IMR-90 (cell line): ENCODE data around the gene FALEC. TPM values are rescaled to one million over a fixed set of nuclear protein-coding genes. Genes with fewer than 3 reads are reported as not detected.
A peak's percentile ranks its signal among the peaks of the same experiment; 100 is the strongest.

Experiments used
- ATAC-seq: fragments of 200-7000 bp; cut with Tn5 transposase; 2 replicates; pipeline ENCODE4 v1.9.1; 2020; ENCODE audit warnings: low read depth, mild to moderate bottlenecking, moderate library complexity
- BruUV-seq: library from RNA; stranded (reverse); fragments of 400-500 nt; replicated peaks from 2 replicates; lab custom pipeline; 2021; lab: Mats Ljungman, UMichigan
- CTCF ChIA-PET: fragments of 300-600 bp; formaldehyde crosslinking; extraction: SDS; loops from one replicate; lab custom pipeline; 2021; ENCODE audit warnings: antibody characterized with exemption; lab: Yijun Ruan, JAX
- POLR2A ChIA-PET: fragments of 300-600 bp; sonication (Branson Sonifier 250); formaldehyde crosslinking; loops from one replicate; lab custom pipeline; 2022; ENCODE audit warnings: antibody characterized with exemption; ENCODE audit not compliant: unreplicated experiment; lab: Charles Lee
- DNase-seq: peaks from one replicate; pipeline ENCODE4 v3.0.0; 2013
- H2AFZ ChIP-seq: replicated peaks from 2 replicates; pipeline ENCODE3; 2013; ENCODE audit warnings: low read length, mild to moderate bottlenecking; ENCODE audit not compliant: poor library complexity
- H2AK5ac ChIP-seq: 2 replicates; pipeline ENCODE4 v1.6.1; 2013; ENCODE audit warnings: low read depth, low read length, inconsistent platforms
- H2AK9ac ChIP-seq: replicated peaks from 2 replicates; pipeline ENCODE3; 2013; ENCODE audit warnings: mild to moderate bottlenecking, low read depth, low read length, moderate library complexity; ENCODE audit not compliant: poor library complexity
- H2BK120ac ChIP-seq: 2 replicates; pipeline ENCODE4 v1.6.1; 2013; ENCODE audit warnings: low read depth, low read length, inconsistent platforms
- H2BK15ac ChIP-seq: 3 replicates; pipeline ENCODE4 v1.6.1; 2013; ENCODE audit warnings: low read depth, low read length, inconsistent platforms
- H2BK20ac ChIP-seq: 2 replicates; pipeline ENCODE4 v1.6.1; 2013; ENCODE audit warnings: low read depth, mild to moderate bottlenecking, inconsistent platforms, low read length, moderate library complexity
- H2BK5ac ChIP-seq: 2 replicates; pipeline ENCODE4 v1.6.1; 2013; ENCODE audit warnings: mild to moderate bottlenecking, low read depth, low read length, inconsistent platforms; ENCODE audit not compliant: poor library complexity, severe bottlenecking
- H3K14ac ChIP-seq: replicated peaks from 2 replicates; pipeline ENCODE4 v1.6.1; 2013; ENCODE audit warnings: low read depth, low read length, inconsistent platforms
- H3K18ac ChIP-seq: 2 replicates; pipeline ENCODE4 v1.6.1; 2013; ENCODE audit warnings: low read depth, low read length, control low read depth
- H3K23ac ChIP-seq: 2 replicates; pipeline ENCODE4 v1.6.1; 2013; ENCODE audit warnings: low read depth, low read length, inconsistent platforms
- H3K27ac ChIP-seq: 2 replicates; pipeline ENCODE4 v1.5.1; 2013; ENCODE audit warnings: mild to moderate bottlenecking, control low read depth, low read length; ENCODE audit not compliant: insufficient read depth
- H3K27me3 ChIP-seq: 2 replicates; pipeline ENCODE4 v1.6.1; 2013; ENCODE audit warnings: low read length; ENCODE audit not compliant: control insufficient read depth, insufficient read depth
- H3K36me3 ChIP-seq: 2 replicates; pipeline ENCODE4 v1.6.1; 2013; ENCODE audit warnings: low read length, mixed read lengths; ENCODE audit not compliant: control insufficient read depth, insufficient read depth
- H3K4ac ChIP-seq: 2 replicates; pipeline ENCODE4 v1.6.1; 2013; ENCODE audit warnings: low read depth, low read length, inconsistent platforms
- H3K4me1 ChIP-seq: 2 replicates; pipeline ENCODE4 v1.6.1; 2013; ENCODE audit warnings: low read length, mixed read lengths; ENCODE audit not compliant: control insufficient read depth, insufficient read depth
- H3K4me2 ChIP-seq: 2 replicates; pipeline ENCODE4 v1.6.1; 2013; ENCODE audit warnings: low read depth, mild to moderate bottlenecking, control low read depth, low read length, moderate library complexity
- H3K4me3 ChIP-seq: 2 replicates; pipeline ENCODE4 v1.5.1; 2013; ENCODE audit warnings: low read depth, mild to moderate bottlenecking, control low read depth, low read length, moderate library complexity; ENCODE audit not compliant: insufficient read depth
- H3K56ac ChIP-seq: 2 replicates; pipeline ENCODE4 v1.6.1; 2013; ENCODE audit warnings: low read length, inconsistent platforms; ENCODE audit not compliant: insufficient read depth; ENCODE audit errors: extremely low read depth
- H3K79me1 ChIP-seq, 2 experiments: 2 replicates each; pipeline ENCODE4 v1.6.1; 2013; ENCODE audit warnings: low read length in 2 of 2, inconsistent platforms in 1 of 2, low read depth in 1 of 2
- H3K9ac ChIP-seq: 2 replicates; pipeline ENCODE4 v1.6.1; 2013; ENCODE audit warnings: low read depth, low read length, control low read depth
- H3K9me1 ChIP-seq: 2 replicates; pipeline ENCODE4 v1.6.1; 2013; ENCODE audit warnings: low read length, inconsistent platforms; ENCODE audit not compliant: insufficient read depth
- H3K9me3 ChIP-seq: 2 replicates; pipeline ENCODE4 v1.6.1; 2013; ENCODE audit warnings: low read length; ENCODE audit not compliant: control insufficient read depth, insufficient read depth
- H4K20me1 ChIP-seq: 2 replicates; pipeline ENCODE4 v1.6.1; 2013; ENCODE audit warnings: low read length, inconsistent platforms; ENCODE audit not compliant: insufficient read depth
- H4K5ac ChIP-seq: 2 replicates; pipeline ENCODE4 v1.6.1; 2013; ENCODE audit warnings: mild to moderate bottlenecking, low read depth, low read length, control low read depth
- H4K8ac ChIP-seq, 2 experiments: 2 replicates each; pipeline ENCODE4 v1.6.1; 2013; ENCODE audit warnings: low read depth in 2 of 2, low read length in 2 of 2, control low read depth in 1 of 2, inconsistent platforms in 1 of 2
- H4K91ac ChIP-seq: 2 replicates; pipeline ENCODE4 v1.6.1; 2013; ENCODE audit warnings: low read depth, low read length, inconsistent platforms; ENCODE audit not compliant: insufficient read depth
- FOS ChIP-seq: fragments of 150-350 bp; IDR thresholded peaks from 2 replicates; pipeline ENCODE4 v1.6.1; 2016; ENCODE audit warnings: low read depth, low read length
- MAZ ChIP-seq: IDR thresholded peaks from 2 replicates; pipeline ENCODE4 v1.6.1; 2012; ENCODE audit warnings: low read depth, mild to moderate bottlenecking, low read length, improper control_type of control experiment, moderate library complexity, borderline replicate concordance
- RAD21 ChIP-seq: IDR thresholded peaks from 2 replicates; pipeline ENCODE4 v1.6.1; 2012; ENCODE audit warnings: low read length, improper control_type of control experiment
- WGBS, 2 experiments: methylation state at CpG; one replicate each; pipeline versions ENCODE4 v1.1.5 to v1.1.7; 2013; ENCODE audit warnings: missing lambda C conversion rate in 2 of 2; ENCODE audit not compliant: insufficient read length in 1 of 2; ENCODE audit errors: extremely low coverage in 2 of 2; 5-methylcytosine and 5-hydroxymethylcytosine counted together
- dilution Hi-C: fragments of 300-500 bp; cut with HindIII; formaldehyde crosslinking; loops from one replicate; pipeline ENCODE4 v1.14.3; 2018; ENCODE audit warnings: low sequenced_read_pairs; ENCODE audit not compliant: unreplicated experiment
- in situ Hi-C: fragments of 300-500 bp; cut with MboI; formaldehyde crosslinking; loops from 3 replicates; pipeline ENCODE4 v1.14.3; 2019; ENCODE audit warnings: low sequenced_read_pairs, inconsistent platforms, mixed read lengths
- intact Hi-C: fragments of 100-400 bp; cut with micrococcal nuclease; formaldehyde crosslinking; loops from 2 replicates; pipeline ENCODE4 v1.10.0; 2022
- polyA plus RNA-seq, 3 experiments: library from polyadenylated mRNA; depleted of rRNA; stranded (reverse); fragments of >200 nt; gene quantifications; 2 replicates each; pipeline ENCODE4 v1.2.3, GENCODE V29; 2012; ENCODE audit warnings: low replicate concordance in 1 of 3
- total RNA-seq: library from RNA; depleted of rRNA; stranded (reverse); fragments of >200 nt; gene quantifications from 2 replicates; pipeline ENCODE4 v1.2.3, GENCODE V29; 2012

Gene FALEC
- total and polyA plus RNA-seq, 2 of the 4 experiments (the other 2 are of a cell fraction), result not detected

DNA sequence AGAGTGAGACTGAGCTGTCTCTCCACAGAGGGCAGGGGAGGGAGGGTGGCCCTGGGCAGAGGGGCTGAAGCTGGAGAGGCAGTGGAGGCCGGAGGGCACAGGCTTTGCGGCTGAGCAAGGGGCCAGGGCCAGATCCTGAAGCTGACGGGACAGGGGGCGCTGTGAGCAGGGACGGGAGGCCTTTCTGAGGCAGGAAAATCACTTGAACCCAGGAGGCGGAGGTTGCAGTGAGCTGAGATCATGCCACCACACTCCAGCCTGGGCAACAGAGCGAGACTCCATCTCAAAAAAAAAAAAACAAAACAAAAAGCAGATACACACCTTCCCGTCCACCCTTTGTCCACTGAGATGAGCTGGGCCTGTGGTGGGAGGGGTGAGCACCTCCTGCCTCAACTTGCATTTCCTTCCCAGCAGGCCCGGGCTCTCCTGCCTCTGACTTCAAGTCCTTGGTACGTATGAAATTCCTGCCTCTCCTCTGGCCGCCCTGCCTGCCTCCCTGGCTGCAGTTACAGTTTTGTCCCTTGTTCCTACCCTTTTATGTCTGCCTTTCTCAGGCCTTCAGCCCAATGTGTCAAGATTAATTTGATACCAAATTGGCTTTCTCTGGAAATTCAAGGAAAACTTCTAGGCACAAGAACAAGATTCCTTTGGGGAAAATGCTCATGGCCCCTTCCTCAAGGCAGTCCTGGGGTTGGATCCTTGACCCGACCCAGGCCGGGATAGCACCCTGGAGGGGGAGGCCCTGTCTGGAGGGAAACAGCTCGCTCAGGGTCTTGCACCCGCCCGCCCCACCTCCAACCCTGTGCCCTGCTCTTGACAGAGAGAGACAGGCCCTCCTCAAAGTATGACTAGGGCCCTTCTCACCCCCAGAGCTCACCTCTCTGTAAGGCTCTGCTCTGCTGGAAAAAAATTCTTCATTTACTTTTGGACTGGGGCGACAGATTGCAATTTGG lies 22.5 kb downstream of the FALEC start:
- H2BK15ac ChIP-seq, result peak overlapping the region; percentile 91; the same call in 2 of the 3 replicates
- 0 out of 4 replicates have a peak, but pooled peaks cover 0 to 4% of the 10 kb centered on the region in 2 experiments for H3K79me1 ChIP-seq
- peak overlapping the region; percentile 87 for H3K14ac ChIP-seq
- ATAC-seq, result peak; percentile 93
- peak overlapping the region; percentile 79 for H4K5ac ChIP-seq
- peak; percentile 87 for DNase-seq
- H3K23ac ChIP-seq, result peak overlapping the region; percentile 80
- peak overlapping the region; percentile 97 for H2BK120ac ChIP-seq
- dilution Hi-C loops, result no loop called here
- H3K4me3 ChIP-seq, result no peak overlapping the region
- peak overlapping the region; percentile 86 for H2AFZ ChIP-seq
- no TSS peak for BruUV-seq
- peak overlapping the region; percentile 78 for H3K18ac ChIP-seq
- H4K20me1 ChIP-seq, result no peaks in the 10 kb centered on the region
- H2AK5ac ChIP-seq, result peak overlapping the region; percentile 89
- H3K27me3 ChIP-seq, result no peaks in the 10 kb centered on the region
- no peaks in the 10 kb centered on the region for H3K36me3 ChIP-seq
- peaks cover 27% of the 10 kb centered on the region for H3K4me1 ChIP-seq
- peak overlapping the region; percentile 94 for H3K4ac ChIP-seq
- H3K9me3 ChIP-seq, result no peaks in the 10 kb centered on the region
- 46% methylated on average over 6 of the region's 17 CpGs; no CpG with 5 or more reads in 1 of the 2 experiments for WGBS, 2 experiments
- H3K27ac ChIP-seq, result peak overlapping the region; percentile 83
- peak overlapping the region; percentile 69 for H3K9ac ChIP-seq
- no peak overlapping the region for H3K4me2 ChIP-seq
- peak overlapping the region; percentile 86 for H3K56ac ChIP-seq
- CTCF ChIA-PET, result interaction anchor here (0.6 to 2.7 kb wide), 6 partner anchors 10 to 282 kb away, joined by 3 to 13 read pairs (median 3); partner anchors contain the start of gene FALEC
- peak overlapping the region; percentile 76 for H2BK20ac ChIP-seq
- peak overlapping the region; percentile 77 to 96 for H4K8ac ChIP-seq
- peaks cover 23% of the 10 kb centered on the region for H3K9me1 ChIP-seq
- in situ Hi-C loops, result no loop called here
- POLR2A ChIA-PET, result interaction anchor here (0.5 kb wide), 2 partner anchors 41 to 458 kb away, joined by 3 to 7 read pairs; no protein-coding TSS in a partner anchor
- peak overlapping the region; percentile 99 for H4K91ac ChIP-seq
- peak overlapping the region; percentile 96 for H2BK5ac ChIP-seq
- intact Hi-C loops, result loop anchor here (10.0 kb wide), 1 partner anchor 173 kb away; the partner anchor contains the start of gene RPRD2
- H2AK9ac ChIP-seq, result peak overlapping the region; percentile 95
- TF ChIP-seq FOS (0 out of 2 replicates have a peak, but pooled peaks have one; percentile 3), RAD21 (no peak), MAZ (peak; percentile 68; the same call in 1 of the 2 replicates)
